Sciatic nerve (tissue), 2 donors: ENCODE data around the gene AP3D1. TPM values are rescaled to one million over a fixed set of nuclear protein-coding genes. Genes with fewer than 3 reads are reported as not detected.
"Not testable (repeated sequence)": the region's sequence is repeated elsewhere in the genome, so short reads cannot be mapped to it uniquely, and the experiment has no call there.

ENCODE experiments used
- ATAC-seq: fragments of 200-7000 bp; cut with Tn5 transposase; one replicate; pipeline ENCODE4 v1.9.1; 2020; ENCODE audit warnings: mild to moderate bottlenecking, moderate library complexity
- DNase-seq: peaks from one replicate; pipeline ENCODE4 v3.0.0-alpha.2; 2020; ENCODE audit warnings: low spot score
- intact Hi-C: fragments of 100-400 bp; cut with DNase I; formaldehyde crosslinking; loops from one replicate; pipeline ENCODE4 v1.14.2; 2022
- total RNA-seq: library from RNA; stranded (reverse); fragmentation: NEBNext Ultra II Directional; extraction: Animal tissue kit (Norgen Biotek cat#: 25700); gene quantifications from one replicate; pipeline ENCODE4 v1.2.1, GENCODE V29; 2021
- donor health status: DM: no; HTN: no; CAD: no.
- donor health status: DM: no; HTN: no; CAD: no.

AP3D1 gene
- total RNA-seq, 1 donor from 2014 or later, result 81.4 TPM

- ATAC-seq, result no peak
- intact Hi-C loops, result no loop called here
- no peak for DNase-seq
These were observed 51.2 kb downstream of the AP3D1 start for GRCh38 chr19:2099937-2100718.

- no peak for DNase-seq
- ATAC-seq, result no peak
- intact Hi-C loops, result no loop called here
These were observed 52.3 kb downstream of the AP3D1 start for GRCh38 chr19:2099054-2099501.

- intact Hi-C loops, result no loop called here
- ATAC-seq (no peak), DNase-seq (no peak)
These were observed 53.5 kb downstream of the AP3D1 start for GRCh38 chr19:2097886-2098327.

- ATAC-seq, result peak; percentile 4
- no peak for DNase-seq
- intact Hi-C loops, result no loop called here
These were observed 54.0 kb downstream of the AP3D1 start for GRCh38 chr19:2097203-2097885.

- peak; percentile 88 for ATAC-seq
- DNase-seq, result peak; percentile 100
- intact Hi-C loops, result no loop called here
These were observed 54.7 kb downstream of the AP3D1 start, which contains the start of gene IZUMO4 for GRCh38 chr19:2096480-2097202. TSS of gene IZUMO4 (plus strand) at chr19:2096915. CDS start at chr19:2096946, 31 bp downstream.

GRCh38 chr19:2096034-2096479 lies 55.3 kb downstream of the AP3D1 start, which contains the start of gene MOB3A:
TSS of gene MOB3A (minus strand) at chr19:2096326. CDS start at chr19:2078560, 17,766 bp downstream.
- ATAC-seq, result peak; percentile 57
- intact Hi-C loops, result no loop called here
- no peak for DNase-seq

GRCh38 chr19:2091926-2092525 lies 59.3 kb downstream of the AP3D1 start:
- intact Hi-C loops, DNase-seq, ATAC-seq: not testable (repeated sequence)

GRCh38 chr19:2089727-2090053 lies 61.7 kb downstream of the AP3D1 start:
- DNase-seq (no peak), ATAC-seq (no peak)
- intact Hi-C loops, result no loop called here

GRCh38 chr19:2089001-2089711 lies 62.2 kb downstream of the AP3D1 start:
- DNase-seq (peak; percentile 59), ATAC-seq (no peak)
- intact Hi-C loops, result no loop called here

- ATAC-seq, result no peak
- no peak for DNase-seq
- intact Hi-C loops, result no loop called here
These were observed 63.7 kb downstream of the AP3D1 start for GRCh38 chr19:2087621-2088100.

GRCh38 chr19:2086695-2087620 lies 64.4 kb downstream of the AP3D1 start:
- ATAC-seq, intact Hi-C loops, DNase-seq: not testable (repeated sequence)

GRCh38 chr19:2084993-2085720 lies 66.2 kb downstream of the AP3D1 start:
- DNase-seq (no peak), ATAC-seq (peak; percentile 34)
- intact Hi-C loops, result no loop called here

GRCh38 chr19:2083174-2083854 lies 68.1 kb downstream of the AP3D1 start:
- intact Hi-C loops, result no loop called here
- no peak for DNase-seq
- peak; percentile 21 for ATAC-seq

GRCh38 chr19:2081873-2082810 lies 69.2 kb downstream of the AP3D1 start:
- no peak for ATAC-seq
- no peak for DNase-seq
- intact Hi-C loops, result no loop called here

GRCh38 chr19:2080336-2080988 lies 70.9 kb downstream of the AP3D1 start:
- ATAC-seq (no peak), DNase-seq (no peak)
- intact Hi-C loops, result no loop called here
